ENCODE results near the gene CNTNAP2. TPM values are rescaled to one million over a fixed set of nuclear protein-coding genes. Genes with fewer than 3 reads are reported as not detected.
"Not testable (repeated sequence)": the region's sequence is repeated elsewhere in the genome, so short reads cannot be mapped to it uniquely, and the experiment has no call there.

Gene CNTNAP2
- total and polyA plus RNA-seq, 2 of the 8 experiments (the other 6 are each of a cell fraction or from before 2014, with no cell fraction given), result 27.9 to 71.0 TPM

- H3K4me3 ChIP-seq (ENCODE audit: extremely low read depth in 1 of 4, insufficient read depth in 2 of 4, low read depth in 3 of 4, low read length in 4 of 4); CTCF ChIA-PET (ENCODE audit: partially characterized antibody); H3K27ac ChIP-seq (ENCODE audit: low read depth, low read length); H2BK120ac ChIP-seq (replicated peaks; ENCODE audit: low read depth, low read length); H4K5ac ChIP-seq (ENCODE audit: insufficient read length, low read depth, low read length); H2BK20ac ChIP-seq (ENCODE audit: low read length); H3K9ac ChIP-seq (replicated peaks in 1 of 4; ENCODE audit: extremely low read depth in 1 of 4, low read depth in 3 of 4, low read length in 3 of 4); H3K4me1 ChIP-seq (replicated peaks in 1 of 4; ENCODE audit: control insufficient read depth in 3 of 4, insufficient read depth in 4 of 4, low read length in 3 of 4); H3K23ac ChIP-seq (ENCODE audit: insufficient read length); H2BK5ac ChIP-seq (ENCODE audit: low read depth, low read length); DNase-seq (ENCODE audit: low read depth in 1 of 2, low spot score in 2 of 2); H3K9me3 ChIP-seq (ENCODE audit: insufficient read depth in 2 of 2, low read depth in 1 of 2, low read length in 1 of 2); H3K36me3 ChIP-seq (ENCODE audit: control insufficient read depth in 2 of 4, insufficient read depth in 4 of 4, low read length in 3 of 4); H4K8ac ChIP-seq (ENCODE audit: extremely low read depth, insufficient read depth, low read length); H3K14ac ChIP-seq (ENCODE audit: insufficient read length); H3K18ac ChIP-seq (ENCODE audit: extremely low read depth, low read length); H2AFZ ChIP-seq (ENCODE audit: low read length); POLR2A ChIA-PET (ENCODE audit: partially characterized antibody); H2AK5ac ChIP-seq (ENCODE audit: low read depth, low read length); H4K20me1 ChIP-seq (replicated peaks in 1 of 2; ENCODE audit: control insufficient read depth in 1 of 2, insufficient read depth in 2 of 2, low read length in 2 of 2); H3K27me3 ChIP-seq (replicated peaks in 1 of 4; ENCODE audit: control insufficient read depth in 3 of 4, extremely low read depth in 1 of 4, insufficient read depth in 3 of 4, low read length in 3 of 4); H3K79me1 ChIP-seq (ENCODE audit: low read depth, low read length); FAIRE-seq; H3K56ac ChIP-seq (replicated peaks; ENCODE audit: insufficient read length, low read depth, low read length); H3K4me2 ChIP-seq (ENCODE audit: insufficient read depth in 1 of 2, low read depth in 2 of 2, low read length in 2 of 2); H2BK12ac ChIP-seq (ENCODE audit: low read depth, low read length); H2BK15ac ChIP-seq (ENCODE audit: low read length); H3K23me2 ChIP-seq (ENCODE audit: low read depth, low read length); H3K4ac ChIP-seq (replicated peaks; ENCODE audit: insufficient read length, low read depth, low read length); H3K79me2 ChIP-seq (ENCODE audit: control insufficient read depth in 1 of 2, insufficient read depth in 2 of 2, low read length in 2 of 2); H4K91ac ChIP-seq (replicated peaks; ENCODE audit: insufficient read length, low read length): not testable (repeated sequence)
- 95% methylated on average over 17 of the region's 18 CpGs; no CpG with 5 or more reads in 1 of the 2 experiments for WGBS, 2 experiments (ENCODE audit: extremely low coverage in 1 of 2, insufficient coverage in 1 of 2, insufficient read length in 1 of 2, insufficient replicate concordance in 2 of 2, low coverage in 1 of 2, low lambda C conversion rate in 2 of 2, missing lambda C conversion rate in 1 of 2)
These were observed 1621.1 kb downstream of the CNTNAP2 start for GRCh38 chr7:147737559-147738214.
